Fibroblast of villous mesenchyme (primary cell): Measurements from ENCODE around the gene KDM2B. TPM values are rescaled to one million over a fixed set of nuclear protein-coding genes. Genes with fewer than 3 reads are reported as not detected.
A peak's percentile ranks its signal among the peaks of the same experiment; 100 is the strongest.

Experiments
- DNase-seq: peaks from one replicate; pipeline ENCODE4 v3.0.0-alpha.2; 2010; ENCODE audit warnings: low read depth
- H3K4me3 ChIP-seq: 2 replicates; pipeline ENCODE4 v1.5.1; 2011; ENCODE audit warnings: low read depth, mild to moderate bottlenecking, low read length
- total RNA-seq: library from RNA; depleted of rRNA; stranded (reverse); fragments of >200 nt; gene quantifications from 2 replicates; pipeline ENCODE4 v1.2.3, GENCODE V29; 2012
- TF ChIP-seq, protein P1 (sequence below): IDR thresholded peaks from 2 replicates; pipeline ENCODE4 v1.5.1; 2012; ENCODE audit warnings: low read depth, mild to moderate bottlenecking, low read length; ENCODE audit not compliant: insufficient read depth

KDM2B gene
- total RNA-seq, 1 donor: 28.1 TPM

DNA sequence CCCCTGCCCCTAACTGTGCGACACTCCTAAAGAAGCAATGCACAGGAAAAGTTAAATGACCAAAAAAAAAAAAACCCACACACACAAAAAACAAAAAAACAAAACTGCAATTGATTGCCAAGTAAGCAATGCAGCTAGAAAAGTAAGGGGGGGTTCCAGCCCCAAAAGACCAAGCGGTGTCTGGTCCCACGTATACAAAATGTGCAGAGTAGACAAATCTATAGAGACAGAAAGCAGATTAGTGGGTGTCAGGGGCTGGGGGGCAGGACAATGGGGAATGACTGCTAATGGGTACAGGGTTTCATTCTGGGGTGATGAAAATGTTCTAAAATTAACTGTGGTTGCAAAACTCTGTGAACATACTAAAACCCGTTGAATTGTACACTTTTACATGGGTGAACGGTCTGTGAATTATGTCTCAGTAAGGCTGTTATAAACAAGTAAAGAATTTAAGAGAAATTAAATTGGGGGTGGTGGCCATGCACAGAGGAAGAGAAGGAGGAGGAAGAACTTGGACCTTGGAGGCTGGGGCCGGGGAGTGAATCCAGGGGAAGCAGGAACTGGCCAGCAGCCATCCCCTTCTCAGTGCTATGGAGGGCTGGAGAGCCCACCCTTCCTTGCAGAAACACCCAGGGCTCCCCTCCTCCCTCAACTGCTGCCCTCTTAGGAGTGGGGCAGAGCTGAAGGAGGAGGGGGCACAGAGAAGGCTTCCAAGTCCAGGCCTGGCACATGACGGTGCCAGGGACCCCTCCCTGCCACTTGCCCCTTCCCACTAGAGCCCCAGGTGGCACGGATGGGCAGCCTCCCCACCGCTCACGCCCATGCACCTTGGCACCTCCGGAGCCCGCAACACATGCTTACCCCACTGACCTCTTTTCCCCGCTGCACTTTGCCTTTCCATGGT, 45.4 kb downstream of the KDM2B start:
- DNase-seq: no peak
- TF ChIP-seq, protein P1, sequence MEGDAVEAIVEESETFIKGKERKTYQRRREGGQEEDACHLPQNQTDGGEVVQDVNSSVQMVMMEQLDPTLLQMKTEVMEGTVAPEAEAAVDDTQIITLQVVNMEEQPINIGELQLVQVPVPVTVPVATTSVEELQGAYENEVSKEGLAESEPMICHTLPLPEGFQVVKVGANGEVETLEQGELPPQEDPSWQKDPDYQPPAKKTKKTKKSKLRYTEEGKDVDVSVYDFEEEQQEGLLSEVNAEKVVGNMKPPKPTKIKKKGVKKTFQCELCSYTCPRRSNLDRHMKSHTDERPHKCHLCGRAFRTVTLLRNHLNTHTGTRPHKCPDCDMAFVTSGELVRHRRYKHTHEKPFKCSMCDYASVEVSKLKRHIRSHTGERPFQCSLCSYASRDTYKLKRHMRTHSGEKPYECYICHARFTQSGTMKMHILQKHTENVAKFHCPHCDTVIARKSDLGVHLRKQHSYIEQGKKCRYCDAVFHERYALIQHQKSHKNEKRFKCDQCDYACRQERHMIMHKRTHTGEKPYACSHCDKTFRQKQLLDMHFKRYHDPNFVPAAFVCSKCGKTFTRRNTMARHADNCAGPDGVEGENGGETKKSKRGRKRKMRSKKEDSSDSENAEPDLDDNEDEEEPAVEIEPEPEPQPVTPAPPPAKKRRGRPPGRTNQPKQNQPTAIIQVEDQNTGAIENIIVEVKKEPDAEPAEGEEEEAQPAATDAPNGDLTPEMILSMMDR: no peak

DNA sequence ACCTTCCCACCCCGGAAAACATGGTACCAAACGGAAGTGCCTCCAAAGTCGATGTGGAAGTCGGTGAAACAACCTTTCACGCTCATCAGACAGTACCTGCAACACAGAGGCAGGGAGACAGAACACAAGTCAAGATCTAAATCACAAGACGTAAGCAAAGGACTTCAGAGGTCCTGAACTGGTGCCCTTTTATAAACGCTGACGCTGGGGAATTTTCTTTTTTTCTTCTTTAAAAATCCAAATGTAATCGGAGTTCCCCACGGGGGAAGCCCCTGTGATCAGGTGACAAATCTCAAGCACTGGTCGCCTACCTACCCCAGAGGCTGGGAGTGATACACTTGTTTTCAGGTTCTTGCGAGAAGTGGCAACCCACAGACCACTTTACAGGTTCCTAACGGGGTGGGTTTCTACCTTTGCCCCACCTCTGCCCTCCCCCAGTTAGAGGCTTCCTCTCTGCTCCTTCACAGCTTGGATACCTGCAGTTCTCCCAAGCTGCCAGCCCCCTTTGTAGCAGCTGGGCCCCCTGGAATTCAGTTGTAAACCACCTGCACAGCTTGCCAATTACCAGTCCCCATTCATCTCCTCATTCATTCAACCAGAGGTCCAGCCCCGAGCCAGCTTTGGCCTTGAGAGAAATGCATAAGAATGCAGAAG, 46.2 kb downstream of the KDM2B start:
- no peak for DNase-seq
- H3K4me3 ChIP-seq: no peak overlapping the region
- TF ChIP-seq, protein P1: no peak

More for the DNA sequence above, 45.4 kb downstream of the KDM2B start:
- peak overlapping the region; percentile 56 for H3K4me3 ChIP-seq

DNA sequence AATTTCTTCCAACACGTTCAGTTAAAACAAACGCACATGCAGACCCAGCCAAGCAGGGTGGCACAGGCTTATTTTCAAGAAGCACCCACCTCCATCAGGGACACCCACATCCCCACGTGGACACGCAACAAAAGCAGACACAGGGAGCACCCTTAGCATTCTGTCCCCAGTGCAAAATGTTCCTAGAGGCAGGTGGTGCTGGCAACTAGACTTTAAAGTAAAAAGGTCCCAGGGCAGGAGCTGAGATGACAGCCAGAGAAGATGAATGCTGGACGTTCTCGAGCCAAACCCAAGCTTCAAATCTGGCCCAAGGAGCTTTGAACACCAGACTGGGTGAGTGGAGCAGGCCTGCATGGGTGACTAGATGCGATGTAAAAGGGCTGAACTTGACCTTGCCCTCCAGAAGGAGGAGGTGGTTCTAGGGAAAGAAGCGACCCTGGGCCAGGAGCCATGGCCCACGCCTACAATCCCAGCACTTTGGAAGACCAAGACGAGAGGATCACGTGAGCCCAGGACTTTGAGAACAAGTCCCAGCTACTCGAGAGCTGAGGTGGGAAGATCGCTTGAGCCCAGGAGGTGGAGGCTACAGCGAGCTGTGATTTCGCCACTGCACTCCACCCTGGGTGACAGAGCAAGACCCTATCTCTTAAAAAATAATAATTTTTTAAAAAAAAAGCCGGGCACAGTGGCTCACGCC, 47.3 kb downstream of the KDM2B start:
- no peak for DNase-seq

DNA sequence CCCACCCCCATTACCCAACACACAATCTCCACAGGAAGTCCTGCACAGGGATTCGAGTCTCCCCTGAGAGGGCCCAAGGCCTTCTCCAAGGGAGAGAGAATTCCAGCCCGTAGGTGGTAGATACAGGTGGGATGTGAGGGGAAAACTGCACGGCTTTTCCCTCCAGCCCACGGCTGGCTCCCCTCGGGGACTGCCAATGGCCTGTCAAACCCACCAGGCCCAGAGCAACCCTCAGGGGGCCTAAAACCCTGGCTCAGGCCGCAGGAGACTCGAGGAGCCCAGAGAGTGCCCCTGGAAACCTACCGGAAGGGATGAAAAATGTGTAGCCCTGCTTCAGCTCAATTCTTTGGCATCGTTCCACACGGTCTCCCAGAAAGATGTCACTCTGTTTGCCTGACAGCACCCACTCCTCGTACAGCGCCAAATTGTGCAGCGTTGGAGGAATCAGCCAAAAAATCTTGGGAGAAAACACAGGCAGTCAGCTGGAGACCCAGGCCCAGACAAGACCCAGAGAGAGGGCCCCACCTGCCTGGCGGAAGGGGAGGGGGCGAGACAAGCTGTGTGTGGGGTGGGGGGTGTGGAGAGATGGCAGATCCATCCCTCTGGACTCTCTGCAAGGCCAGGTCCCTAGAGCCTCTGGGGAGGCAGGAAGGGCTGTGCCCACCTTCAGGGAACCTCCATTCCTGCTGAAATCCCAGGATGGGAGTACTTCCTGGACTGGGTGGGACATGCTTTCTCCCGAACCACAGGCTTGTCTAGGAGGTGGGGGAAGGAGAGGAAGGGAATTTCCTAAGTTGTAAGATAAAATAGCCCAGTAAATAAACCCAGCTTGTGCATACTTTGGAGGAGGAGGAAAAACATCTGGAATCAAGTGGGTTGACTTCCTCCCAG, 48.1 kb downstream of the KDM2B start:
- peak; percentile 86 for DNase-seq
- H3K4me3 ChIP-seq: no peak overlapping the region
- TF ChIP-seq, protein P1: no peak

More for the DNA sequence above, 47.3 kb downstream of the KDM2B start:
- no peak overlapping the region for H3K4me3 ChIP-seq
- TF ChIP-seq, protein P1: no peak

DNA sequence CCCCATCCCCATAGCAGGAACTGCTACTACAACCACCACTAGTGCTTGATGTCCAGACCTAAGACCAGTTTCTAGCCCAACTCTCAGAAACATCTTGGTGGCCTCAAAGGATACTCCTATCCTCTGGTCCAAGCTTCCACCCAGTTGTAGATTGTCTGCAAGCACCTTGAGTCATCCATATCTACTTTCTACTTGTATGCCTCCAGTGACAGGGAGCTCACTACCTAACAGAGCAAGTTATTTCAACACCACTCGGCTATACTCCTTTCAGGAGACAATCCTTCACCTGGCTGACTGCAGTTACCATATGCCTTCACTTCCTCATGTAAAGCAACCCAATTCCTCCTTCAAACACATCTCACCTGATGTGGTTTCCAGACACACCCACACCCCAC, 49.5 kb downstream of the KDM2B start:
- no peak for DNase-seq
- TF ChIP-seq, protein P1: no peak
- H3K4me3 ChIP-seq: no peak overlapping the region
